SK-N-MC (cell line): Measurements from ENCODE around the gene VWCE.

ENCODE experiments used
- EZH2 ChIP-seq: fragments of 200-600 bp; sonication (generic); IDR thresholded peaks from one replicate; pipeline ENCODE4 v1.6.1; 2017; ENCODE audit warnings: antibody characterized with exemption
- FOXP2 ChIP-seq: optimal IDR thresholded peaks from 2 replicates; pipeline ENCODE3; 2011; ENCODE audit warnings: mild to moderate bottlenecking, moderate library complexity; ENCODE audit not compliant: insufficient read depth; ENCODE audit errors: extremely low read length, control extremely low read depth
- POLR2AphosphoS5 ChIP-seq: IDR thresholded peaks from 2 replicates; pipeline ENCODE4 v1.6.1; 2012; ENCODE audit warnings: mild to moderate bottlenecking, low read depth, low read length, borderline replicate concordance

DNA sequence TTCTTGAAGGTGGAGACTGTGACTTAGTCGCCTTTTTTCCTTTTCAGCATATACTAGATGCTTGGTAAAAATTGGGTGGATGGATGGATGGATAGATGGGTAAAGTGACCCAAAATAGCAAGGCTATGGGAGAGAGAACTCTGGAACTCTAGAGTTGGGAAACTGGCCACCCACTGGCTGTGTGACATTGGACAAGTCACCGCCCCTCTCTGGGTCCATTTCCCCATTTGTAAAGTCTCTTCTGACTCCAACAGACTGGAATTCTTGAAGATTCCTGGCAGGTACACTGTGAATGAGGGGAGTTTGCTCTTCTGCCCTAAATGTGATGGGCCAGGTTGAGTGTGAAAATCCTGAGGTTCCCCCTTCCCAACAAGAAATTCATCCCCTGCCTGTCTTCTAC is 45.9 kb upstream of the VWCE start:
- TF ChIP-seq POLR2AphosphoS5 (no peak), EZH2 (no peak), FOXP2 (no peak)
